ENCODE measurements around the gene CACNB2.

The CACNB2 gene

GRCh38 chr10:18419945-18420344 lies 279.7 kb downstream of the CACNB2 start:
- H3K79me2 ChIP-seq (ENCODE audit: control insufficient read depth, low read length) = no peaks in the 10 kb centered on the region
- no peak overlapping the region for H3K4me2 ChIP-seq (ENCODE audit: low read length)
- no peaks in the 10 kb centered on the region for H3K36me3 ChIP-seq (ENCODE audit: control insufficient read depth, low read length)
- H3K4me1 ChIP-seq (ENCODE audit: control insufficient read depth, low read length) = peaks cover 9% of the 10 kb centered on the region
- no peak overlapping the region for H3K27ac ChIP-seq (ENCODE audit: low read depth, low read length)
- no peaks in the 10 kb centered on the region for H3F3A ChIP-seq (ENCODE audit: control insufficient read depth, insufficient read depth)
- no peaks in the 10 kb centered on the region for H3K27me3 ChIP-seq (ENCODE audit: control insufficient read depth, low read length)
- no peak for TF ChIP-seq CTCF (IDR thresholded peaks at IDR 0.05; ENCODE audit: low read depth, low read length, poor library complexity, severe bottlenecking)
- H3K9me2 ChIP-seq (replicated peaks; ENCODE audit: control insufficient read depth, low read length) = no peaks in the 10 kb centered on the region
- H3K9me3 ChIP-seq (ENCODE audit: control insufficient read depth, insufficient read depth, low read length) = no peaks in the 10 kb centered on the region
- no peaks in the 10 kb centered on the region for H4K20me1 ChIP-seq (ENCODE audit: control insufficient read depth, insufficient read depth, low read depth, low read length)
- H3K4me3 ChIP-seq (ENCODE audit: low read length) = no peak overlapping the region

- Histone ChIP-seq H3K9me2 (replicated peaks; ENCODE audit: control insufficient read depth, low read length) (no peaks in the 10 kb centered on the region), H3K4me2 (ENCODE audit: low read length) (no peak overlapping the region), H3K4me1 (ENCODE audit: control insufficient read depth, low read length) (peaks cover 9% of the 10 kb centered on the region), H3K79me2 (ENCODE audit: control insufficient read depth, low read length) (no peaks in the 10 kb centered on the region), H3F3A (ENCODE audit: control insufficient read depth, insufficient read depth) (no peaks in the 10 kb centered on the region), H3K27me3 (ENCODE audit: control insufficient read depth, low read length) (no peaks in the 10 kb centered on the region), H4K20me1 (ENCODE audit: control insufficient read depth, insufficient read depth, low read depth, low read length) (no peaks in the 10 kb centered on the region), H3K36me3 (ENCODE audit: control insufficient read depth, low read length) (no peaks in the 10 kb centered on the region), H3K9me3 (ENCODE audit: control insufficient read depth, insufficient read depth, low read length) (no peaks in the 10 kb centered on the region), H3K4me3 (ENCODE audit: low read length) (no peak overlapping the region), H3K27ac (ENCODE audit: low read depth, low read length) (no peak overlapping the region)
- TF ChIP-seq CTCF (IDR thresholded peaks at IDR 0.05; ENCODE audit: low read depth, low read length, poor library complexity, severe bottlenecking) (no peak), EZH2phosphoT487 (IDR thresholded peaks at IDR 0.05; ENCODE audit: borderline replicate concordance, low read length) (no peak)
Observed at GRCh38 chr10:18421726-18422293, 281.6 kb downstream of the CACNB2 start.

- no peak overlapping the region for H3K4me2 ChIP-seq (ENCODE audit: low read length)
- H3K9me3 ChIP-seq (ENCODE audit: control insufficient read depth, insufficient read depth, low read length) = no peaks in the 10 kb centered on the region
- H3K4me3 ChIP-seq (ENCODE audit: low read length) = no peak overlapping the region
- no peaks in the 10 kb centered on the region for H3K27me3 ChIP-seq (ENCODE audit: control insufficient read depth, low read length)
- no peaks in the 10 kb centered on the region for H3K36me3 ChIP-seq (ENCODE audit: control insufficient read depth, low read length)
- no peak overlapping the region for H3K27ac ChIP-seq (ENCODE audit: low read depth, low read length)
- peaks cover 9% of the 10 kb centered on the region for H3K4me1 ChIP-seq (ENCODE audit: control insufficient read depth, low read length)
- H3K79me2 ChIP-seq (ENCODE audit: control insufficient read depth, low read length) = no peaks in the 10 kb centered on the region
- H3K9me2 ChIP-seq (replicated peaks; ENCODE audit: control insufficient read depth, low read length) = no peaks in the 10 kb centered on the region
- no peaks in the 10 kb centered on the region for H3F3A ChIP-seq (ENCODE audit: control insufficient read depth, insufficient read depth)
- no peak for TF ChIP-seq CTCF (IDR thresholded peaks at IDR 0.05; ENCODE audit: low read depth, low read length, poor library complexity, severe bottlenecking)
- no peak for TF ChIP-seq EZH2phosphoT487 (IDR thresholded peaks at IDR 0.05; ENCODE audit: borderline replicate concordance, low read length)
- H4K20me1 ChIP-seq (ENCODE audit: control insufficient read depth, insufficient read depth, low read depth, low read length) = no peaks in the 10 kb centered on the region
Observed at GRCh38 chr10:18423058-18423637, 282.9 kb downstream of the CACNB2 start.

Measured in DOHH2 (cell line).